GM18520 (cell line): Measurements from ENCODE around the gene SLC4A5.
A peak's percentile ranks its signal among the peaks of the same experiment; 100 is the strongest.
"Not testable (repeated sequence)": the region's sequence is repeated elsewhere in the genome, so short reads cannot be mapped to it uniquely, and the experiment has no call there.

ENCODE experiments used
- ATAC-seq: cut with Tn5 transposase; IDR thresholded peaks from one replicate; pipeline ENCODE4 v1.9.1; 2021; ENCODE audit not compliant: unreplicated experiment

Gene SLC4A5

DNA sequence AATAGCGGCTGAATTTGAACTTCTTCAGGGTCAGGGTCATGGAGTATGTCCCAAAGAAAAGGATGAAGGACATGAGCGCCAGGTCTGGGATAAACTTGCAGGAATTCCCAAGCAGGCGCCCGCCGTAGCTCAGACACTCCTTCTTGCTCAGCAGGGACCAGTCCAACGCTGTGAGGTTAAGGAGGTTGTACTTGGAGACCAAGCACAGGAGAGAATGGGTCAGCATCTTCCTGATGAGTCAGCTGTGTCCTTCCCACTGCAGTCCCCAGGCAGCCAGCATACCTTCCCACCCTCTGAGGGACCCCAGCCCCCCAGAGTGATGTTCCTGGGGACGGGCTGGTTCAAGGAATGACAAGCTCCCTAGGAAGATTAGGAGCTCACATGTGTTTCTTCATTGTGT lies 103.9 kb downstream of the SLC4A5 start:
- ATAC-seq, result no peak

DNA sequence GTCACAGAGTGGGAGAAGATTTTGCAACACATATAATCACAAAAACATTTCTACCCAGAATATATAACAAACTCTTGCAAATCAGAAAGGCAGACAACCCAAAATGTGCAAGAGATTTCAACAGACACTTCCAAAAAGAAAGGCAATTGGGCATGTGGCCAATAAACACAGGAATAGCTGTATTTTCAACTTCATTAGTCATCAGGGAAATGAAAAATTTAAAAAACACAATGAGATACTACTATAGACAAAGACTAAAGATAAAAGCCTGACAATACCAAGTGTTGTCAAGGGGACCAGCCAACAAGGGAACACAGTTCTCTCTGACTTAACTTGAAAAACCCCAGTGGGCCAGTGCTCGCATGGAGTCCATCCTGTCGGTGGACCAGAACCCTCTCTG lies 104.3 kb downstream of the SLC4A5 start:
- no peak for ATAC-seq

DNA sequence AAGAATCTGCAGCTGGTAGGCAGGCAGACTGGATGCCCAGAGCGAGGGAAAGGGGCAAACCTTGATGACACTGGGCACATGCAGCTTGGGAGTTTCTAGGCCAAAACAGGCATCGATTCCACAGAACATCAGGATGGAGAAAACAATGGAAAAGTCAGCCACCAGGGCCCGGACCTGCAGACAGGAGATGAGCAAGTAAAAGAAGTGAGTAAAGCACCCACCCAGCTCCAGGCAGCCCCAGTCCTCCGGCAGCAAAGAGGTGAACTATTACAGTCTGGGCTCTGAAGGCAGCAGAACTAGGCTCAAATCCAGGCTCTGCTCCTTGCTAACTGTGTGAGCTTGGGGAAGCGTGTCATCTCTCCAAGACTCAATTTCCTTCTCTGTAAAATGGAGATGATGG lies 108.2 kb downstream of the SLC4A5 start:
- ATAC-seq, result no peak

DNA sequence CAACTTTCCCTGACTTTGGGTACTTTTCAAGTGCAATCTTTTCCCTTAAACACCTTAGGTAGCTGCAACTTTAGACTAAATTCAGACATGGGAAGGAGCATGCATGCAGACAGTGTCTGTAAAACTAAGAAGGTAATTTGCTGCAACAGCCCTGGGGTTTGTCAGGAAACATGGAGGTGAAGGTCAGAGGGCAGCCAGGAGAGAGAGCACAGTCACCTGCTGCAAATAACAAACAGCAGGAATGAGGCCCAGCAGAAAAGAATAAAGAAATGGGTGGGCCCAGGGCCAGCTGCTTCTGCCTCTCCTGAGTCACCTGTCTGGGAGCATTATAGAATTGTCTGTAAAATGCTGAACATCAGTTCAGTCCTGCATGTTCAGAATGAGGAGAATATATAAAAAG lies 109.6 kb downstream of the SLC4A5 start:
- ATAC-seq, result no peak

DNA sequence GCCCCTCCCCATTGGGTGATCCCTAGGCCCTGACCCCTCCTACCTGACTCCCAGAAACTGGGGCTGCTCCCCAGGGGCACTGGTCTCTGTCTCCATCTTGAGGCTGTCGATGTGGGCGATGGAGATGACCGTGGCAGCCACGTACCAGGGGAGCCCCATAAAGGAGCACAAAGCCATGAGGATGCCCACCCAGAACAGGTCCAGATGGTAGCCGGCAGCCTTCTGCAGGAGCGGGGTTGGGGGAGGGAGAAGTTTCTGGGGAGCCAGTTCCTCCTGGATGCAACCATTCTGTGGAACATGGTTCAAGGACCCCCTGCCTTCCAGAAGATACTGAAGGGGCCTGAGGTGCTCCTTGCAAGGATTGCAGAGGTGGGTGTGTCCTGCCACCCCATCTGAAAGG lies 110.8 kb downstream of the SLC4A5 start:
- no peak for ATAC-seq

DNA sequence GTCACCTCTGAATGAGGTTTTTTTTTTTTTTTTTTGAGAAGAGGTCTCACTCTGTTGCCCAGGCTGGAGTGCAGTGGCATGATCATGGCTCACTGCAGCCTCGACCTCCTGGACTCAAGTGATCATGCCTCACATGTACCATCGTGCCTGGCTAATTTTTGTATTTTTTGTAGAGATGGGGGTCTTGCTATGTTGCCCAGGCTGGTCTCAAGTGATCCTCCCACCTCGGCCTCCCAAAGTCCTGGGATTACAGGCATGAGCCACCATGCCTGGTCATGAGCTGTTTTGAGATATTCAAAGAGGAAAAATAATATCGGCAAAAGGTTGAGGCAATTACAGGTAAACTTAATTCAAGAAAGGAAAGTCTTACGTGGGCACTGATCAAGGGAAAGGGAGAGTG lies 113.4 kb downstream of the SLC4A5 start:
- ATAC-seq, result not testable (repeated sequence)

DNA sequence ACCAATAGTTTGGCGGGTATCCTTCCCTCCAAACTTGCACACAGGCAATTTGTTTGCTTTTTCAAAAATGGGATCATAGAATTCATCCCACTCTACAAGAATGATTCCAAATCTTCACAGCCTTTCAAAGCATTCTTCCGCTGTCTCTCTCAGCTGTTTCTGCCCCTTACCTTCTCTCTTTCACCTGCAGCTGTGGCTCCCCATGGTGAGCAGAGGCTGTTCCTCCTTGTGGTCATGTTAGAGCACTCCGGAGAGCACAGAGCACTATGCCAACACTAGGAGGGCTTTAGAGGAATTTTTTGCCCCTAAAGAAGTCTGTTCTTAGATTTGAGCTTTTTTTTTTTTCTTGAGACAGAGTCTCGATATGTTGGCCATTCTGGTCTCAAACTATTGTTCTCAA lies 114.4 kb downstream of the SLC4A5 start:
- ATAC-seq, result no peak

DNA sequence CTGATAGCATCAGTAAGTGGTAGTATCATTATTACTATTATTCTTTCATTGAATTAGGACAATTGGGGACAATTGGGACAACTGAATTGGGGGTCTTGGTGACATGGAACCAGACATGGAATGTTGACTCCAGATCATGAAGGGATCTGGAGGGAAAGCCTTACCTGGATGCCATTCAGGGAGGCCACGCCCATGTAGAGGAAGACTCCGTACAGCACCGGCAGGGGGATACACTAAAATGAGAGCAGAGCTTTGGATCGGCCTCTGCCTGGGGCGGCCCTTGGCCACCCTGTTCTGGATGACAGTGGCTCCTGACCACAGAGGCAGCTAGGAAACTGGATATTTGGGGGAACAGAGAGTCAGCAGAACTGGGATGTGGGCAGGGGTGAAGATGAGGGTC lies 115.6 kb downstream of the SLC4A5 start:
- no peak for ATAC-seq

DNA sequence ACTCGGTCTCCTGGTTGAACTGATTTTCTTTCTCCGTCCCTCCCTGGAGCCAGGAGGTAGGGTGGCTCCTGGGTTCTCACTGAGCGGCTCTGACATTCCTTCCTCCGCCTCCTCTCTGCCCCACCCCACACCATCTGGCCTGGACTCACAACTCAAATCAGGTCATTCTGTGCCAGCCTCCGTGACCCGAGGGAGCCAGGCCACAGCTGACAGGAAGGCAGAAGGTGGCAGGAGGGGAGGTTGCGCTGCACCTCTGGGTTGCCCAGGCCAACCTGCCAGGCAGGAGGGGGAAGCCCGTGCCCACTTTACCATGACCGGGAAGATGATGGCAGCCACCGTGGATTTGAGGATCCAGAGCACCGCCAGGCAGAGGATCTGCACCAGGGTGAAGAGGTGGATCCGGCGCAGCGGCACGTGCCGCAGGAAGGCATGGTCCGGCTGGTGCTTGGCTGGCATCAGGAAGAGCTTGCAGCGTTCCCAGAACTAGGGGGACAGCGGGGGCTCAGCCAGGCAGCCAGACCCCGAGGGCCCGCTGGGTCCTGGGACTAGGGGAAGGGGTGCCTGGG lies 116.5 kb downstream of the SLC4A5 start:
- no peak for ATAC-seq

DNA sequence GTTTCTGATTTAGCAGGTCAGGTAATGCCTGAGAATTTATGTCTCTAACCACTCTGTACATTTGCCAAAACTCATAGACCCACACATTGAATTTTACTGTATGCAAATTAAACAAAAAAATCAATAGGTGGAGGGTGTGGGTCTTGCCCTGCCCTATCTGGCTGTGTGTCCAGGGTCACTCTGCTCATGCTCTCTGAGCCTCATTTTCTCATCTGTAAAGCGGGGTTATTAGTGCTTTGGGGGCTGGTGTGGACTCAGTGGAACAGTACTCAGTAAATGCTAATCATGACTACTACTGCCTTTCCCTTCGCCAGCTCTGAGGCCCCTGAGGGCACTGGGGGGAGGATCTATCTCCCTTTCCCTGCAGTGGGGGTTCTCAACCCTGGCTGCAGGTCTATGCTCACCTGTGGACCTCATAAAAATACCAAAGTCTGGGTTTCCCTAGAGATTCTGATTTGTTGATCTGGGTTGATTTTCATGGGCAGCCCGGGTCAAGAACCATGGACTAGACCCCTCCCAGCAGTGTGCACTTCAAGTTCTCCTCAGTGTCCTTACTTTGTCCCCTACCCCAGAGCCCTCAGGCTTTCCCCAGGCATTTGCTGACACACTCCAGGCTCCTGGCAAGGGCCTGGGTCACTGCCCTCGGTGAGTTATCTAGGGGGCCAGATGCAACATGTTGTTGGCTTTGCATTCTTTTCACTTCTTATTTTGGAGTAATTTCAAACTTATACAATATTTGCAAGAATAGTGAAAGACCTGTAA lies 117.3 kb downstream of the SLC4A5 start:
- no peak for ATAC-seq

DNA sequence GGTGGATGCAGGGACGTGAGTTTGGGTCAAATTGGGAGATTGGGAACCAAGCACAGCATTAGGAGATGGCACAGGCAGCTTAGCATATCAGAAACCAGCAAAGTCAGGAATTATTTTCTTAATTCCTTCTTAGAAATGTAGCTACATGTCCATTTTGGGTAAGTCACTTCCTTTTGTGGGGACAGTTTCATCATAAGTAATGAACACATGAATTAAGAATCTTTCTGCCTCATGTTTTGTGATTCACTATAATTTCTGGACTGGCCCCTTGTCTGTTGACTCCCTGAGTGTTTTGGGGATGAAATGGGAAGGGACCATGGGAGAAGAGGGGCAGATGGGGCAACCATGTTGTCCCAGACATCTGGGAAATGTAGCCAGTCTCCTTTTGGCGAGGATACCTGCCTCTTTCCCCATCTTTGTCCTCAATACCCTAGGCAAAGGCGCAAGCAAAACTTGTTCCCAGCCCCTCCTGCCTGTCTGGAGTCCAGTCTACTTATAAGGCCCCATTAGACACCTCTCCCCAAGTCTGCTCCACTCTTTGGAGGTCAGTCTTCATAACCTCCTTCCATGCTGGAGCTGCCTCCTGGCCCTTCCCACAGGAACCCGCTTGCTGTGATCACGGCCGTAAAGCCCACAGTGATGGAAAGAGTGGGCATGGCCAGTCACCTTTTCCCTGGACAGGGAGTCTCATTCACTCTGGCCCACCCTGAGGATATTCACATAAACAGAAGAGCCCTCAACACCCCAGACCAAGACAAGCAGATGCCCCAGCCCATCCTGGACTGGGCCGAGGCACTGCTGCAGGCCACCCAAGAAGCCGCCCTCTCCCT lies 119.1 kb downstream of the SLC4A5 start:
- ATAC-seq, result no peak

DNA sequence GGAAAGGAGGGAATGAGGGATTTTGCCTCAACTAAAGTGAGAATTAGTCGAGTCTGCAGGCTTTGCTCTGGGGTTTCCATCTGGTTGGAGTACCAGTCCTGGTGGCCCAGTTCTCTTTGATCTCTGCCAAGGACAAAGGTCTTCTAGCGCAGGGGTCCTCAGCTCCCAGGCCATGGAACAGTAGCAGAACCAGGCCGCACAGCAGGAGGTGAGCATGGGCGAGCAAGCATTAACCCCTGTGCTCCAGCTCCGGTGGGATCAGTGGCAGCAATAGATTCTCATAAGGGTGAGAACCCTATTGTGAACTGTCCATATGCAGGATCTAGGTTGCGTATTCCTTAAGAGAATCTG lies 120.9 kb downstream of the SLC4A5 start:
- ATAC-seq, result no peak

DNA sequence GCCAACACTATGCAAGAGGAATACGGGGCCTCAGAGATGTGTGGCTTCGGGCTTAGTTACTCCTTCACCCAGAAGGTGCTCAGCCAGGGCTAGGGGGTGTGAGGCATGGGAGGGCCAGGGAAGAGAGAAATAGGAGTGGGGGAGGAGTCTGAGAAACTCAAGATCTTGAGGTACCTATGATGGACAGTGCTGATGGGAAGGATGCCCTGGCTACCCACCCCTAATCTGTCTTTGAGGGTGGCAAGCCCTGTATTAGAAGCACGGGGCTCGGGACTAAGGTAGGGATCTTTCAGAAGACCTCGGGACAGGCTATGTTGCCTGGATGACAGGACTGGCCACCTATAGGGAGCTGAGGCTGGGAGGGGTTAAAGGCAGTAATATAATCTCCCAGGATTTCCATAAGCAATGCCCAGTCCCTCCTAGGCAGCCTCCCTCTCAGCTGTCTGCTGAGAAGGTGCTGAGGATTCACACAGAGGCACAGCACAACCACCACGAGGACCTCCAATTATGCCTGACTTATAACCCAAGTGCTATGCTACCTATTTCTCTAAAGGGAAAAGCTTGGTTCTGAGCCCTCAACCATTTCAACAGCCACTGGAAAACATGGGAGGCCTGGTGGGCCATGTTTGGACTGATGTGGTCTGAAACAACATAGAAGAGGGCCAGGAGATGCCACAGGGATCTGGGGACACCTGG lies 121.5 kb downstream of the SLC4A5 start:
- ATAC-seq, result no peak

DNA sequence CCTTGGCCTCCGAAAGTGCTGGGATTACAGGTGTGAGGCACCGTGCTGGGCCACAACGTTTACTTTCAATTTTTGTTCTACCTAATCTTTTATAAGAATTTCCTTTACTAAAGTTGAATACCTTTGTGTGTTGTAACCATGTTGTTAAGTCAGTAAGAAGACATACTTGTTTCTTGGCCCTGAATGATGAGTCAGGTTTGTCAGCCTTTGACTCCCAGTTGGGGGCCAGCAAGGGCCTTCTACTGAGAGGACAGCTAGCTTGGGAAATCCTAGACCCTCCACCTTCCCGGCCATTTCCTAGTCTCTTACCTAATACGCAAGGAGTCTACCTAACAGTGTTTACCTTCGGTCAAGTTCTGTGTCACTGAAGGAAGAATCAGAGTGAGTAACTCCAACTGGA lies 122.1 kb downstream of the SLC4A5 start:
- ATAC-seq, result no peak

DNA sequence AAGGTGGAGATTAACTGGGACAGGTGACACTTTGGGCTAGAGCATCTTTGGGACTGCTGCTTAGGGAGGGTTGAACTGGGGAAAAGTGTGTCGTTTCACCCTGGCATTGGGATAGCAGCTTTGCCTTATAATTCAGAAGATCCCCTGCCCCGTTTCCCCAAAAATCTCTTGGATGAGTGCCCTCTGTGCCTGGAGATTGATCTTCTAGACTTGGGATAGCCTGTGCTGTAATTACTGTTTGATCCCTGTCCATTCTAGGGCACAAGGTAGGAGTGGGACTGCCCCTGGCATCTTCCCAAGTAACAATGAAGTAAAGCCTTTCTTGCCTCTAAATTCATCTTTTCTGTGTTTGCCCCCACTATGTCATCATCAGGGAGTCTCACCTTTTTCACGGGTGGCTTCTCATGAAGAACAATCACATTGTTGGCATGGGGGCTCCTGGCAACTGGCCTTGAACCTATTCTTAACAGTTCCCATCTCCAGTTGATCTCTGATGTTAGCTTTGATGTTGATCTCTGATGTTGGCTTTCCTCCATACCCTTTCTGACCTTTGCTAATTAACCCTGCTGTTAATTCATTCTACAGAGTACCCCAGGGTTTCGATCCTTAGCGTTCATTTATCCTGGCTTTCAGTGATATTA lies 123.2 kb downstream of the SLC4A5 start:
- ATAC-seq, result no peak

DNA sequence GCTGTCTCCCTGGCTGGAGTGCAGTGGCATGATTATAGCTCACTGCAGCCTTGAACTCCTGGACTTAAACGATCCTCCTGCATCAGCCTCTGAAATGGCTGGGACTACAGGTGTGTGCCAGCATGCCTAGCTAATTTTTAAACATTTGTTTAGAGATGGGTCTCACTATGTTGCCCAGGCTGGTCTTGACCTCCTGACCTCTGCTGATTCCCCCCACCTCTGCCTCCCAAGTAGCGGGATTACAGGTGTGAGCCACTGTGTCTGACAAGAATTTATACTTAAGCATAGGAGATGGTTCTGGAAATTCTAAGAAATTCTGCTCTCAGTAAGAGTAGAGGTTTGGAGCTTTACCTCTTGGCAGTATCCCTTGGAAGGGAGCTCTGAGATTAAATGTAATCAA lies 126.6 kb downstream of the SLC4A5 start:
- ATAC-seq, result no peak

DNA sequence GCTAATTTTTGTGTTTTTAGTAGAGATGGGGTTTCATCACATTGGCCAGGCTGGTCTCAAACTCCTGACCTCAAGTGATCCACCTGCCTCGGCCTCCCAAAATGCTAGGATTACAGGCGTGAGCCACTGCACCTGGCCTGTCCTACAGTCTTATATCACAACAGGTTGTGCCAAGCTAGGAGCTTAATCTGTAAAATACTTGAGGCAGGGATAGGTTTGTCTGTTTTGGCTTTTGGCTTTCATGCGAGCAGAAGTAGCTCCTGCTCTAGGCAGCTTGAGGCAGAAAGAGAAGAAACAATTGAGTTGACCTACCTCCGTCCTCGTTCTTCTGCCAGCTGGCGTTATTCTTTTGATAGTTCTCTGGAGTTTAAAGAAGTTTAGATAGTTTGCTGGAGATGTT lies 127.4 kb downstream of the SLC4A5 start:
- not testable (repeated sequence) for ATAC-seq

DNA sequence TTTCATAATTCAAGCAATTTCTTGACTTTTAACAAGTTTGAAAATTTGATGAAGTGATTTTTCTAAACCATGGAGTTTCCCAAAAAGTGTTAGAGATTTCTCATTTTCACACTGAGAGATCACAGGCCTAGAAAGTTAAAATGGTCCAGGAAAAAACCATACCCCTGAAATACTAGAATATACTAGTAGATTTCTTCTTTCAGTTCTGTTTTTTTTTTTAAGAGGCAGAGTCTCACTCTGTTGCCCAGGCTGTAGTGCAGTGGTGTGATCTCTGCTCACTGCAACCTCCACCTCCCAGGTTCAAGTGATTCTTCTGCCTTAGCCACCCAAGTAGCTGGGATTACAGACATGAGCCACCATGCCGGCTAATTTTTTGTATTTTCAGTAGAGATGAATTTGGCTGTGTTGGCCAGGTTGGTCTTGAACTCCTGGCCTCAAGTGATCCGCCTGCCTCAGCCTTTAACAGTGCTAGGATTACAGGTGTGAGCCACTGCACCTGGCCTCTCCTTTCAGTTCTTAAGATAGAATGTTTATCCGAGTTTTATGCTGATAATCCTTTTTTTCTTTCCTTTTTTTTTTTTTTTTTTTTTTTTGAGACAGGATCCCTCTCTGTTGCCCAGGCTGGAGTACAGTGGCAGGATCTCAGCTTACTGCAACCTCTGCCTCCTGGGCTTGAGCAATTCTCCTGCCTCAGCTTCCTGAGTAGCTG lies 130.4 kb downstream of the SLC4A5 start:
- ATAC-seq, result no peak

DNA sequence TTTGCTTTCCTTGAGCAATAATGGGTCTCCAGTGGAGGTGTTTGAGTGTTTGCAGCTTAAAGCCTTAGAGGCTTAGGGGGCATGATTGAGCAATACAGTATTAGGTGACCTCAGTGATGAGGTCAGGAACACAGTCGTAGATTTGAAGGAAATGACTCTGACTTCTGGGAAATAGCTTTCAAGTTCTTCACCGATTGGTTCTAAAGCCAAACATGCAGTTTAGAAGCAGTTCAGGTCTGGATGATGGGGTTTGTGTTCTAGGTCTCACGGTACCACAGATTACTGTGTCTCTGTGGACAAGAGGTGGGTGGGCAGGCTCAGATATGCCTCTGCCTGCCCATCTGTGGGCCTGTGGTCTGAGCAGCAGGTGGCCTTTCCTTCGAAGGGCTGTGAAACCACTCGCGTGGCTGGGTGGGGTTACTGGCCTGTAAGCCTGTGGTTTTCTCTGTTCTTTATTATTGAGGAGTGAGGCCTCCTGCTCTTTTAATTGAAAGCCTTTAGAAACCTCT lies 137.0 kb downstream of the SLC4A5 start:
- peak; percentile 56 for ATAC-seq

DNA sequence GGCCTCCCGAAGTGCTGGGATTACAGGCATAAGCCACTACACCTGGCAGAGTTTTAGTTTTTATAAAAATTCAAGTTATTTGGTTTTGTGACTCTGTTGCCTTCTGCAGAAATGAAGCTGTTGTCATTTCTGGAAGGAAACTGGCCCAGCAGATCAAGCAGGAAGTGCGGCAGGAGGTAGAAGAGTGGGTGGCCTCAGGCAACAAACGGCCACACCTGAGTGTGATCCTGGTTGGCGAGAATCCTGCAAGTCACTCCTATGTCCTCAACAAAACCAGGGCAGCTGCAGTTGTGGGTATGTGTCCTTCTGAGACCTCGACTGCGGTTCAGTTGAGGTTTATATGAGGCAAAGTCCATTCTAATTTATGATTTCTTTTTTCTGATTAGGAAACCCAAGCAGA lies 137.6 kb downstream of the SLC4A5 start:
- no peak for ATAC-seq
